GM12874 (cell line): ENCODE measurements around the gene NCOA6.

Experiments
- TF ChIP-seq, protein P1 (sequence below): IDR thresholded peaks from 2 replicates; pipeline ENCODE4 v1.5.1; 2011; ENCODE audit warnings: low read depth, mild to moderate bottlenecking, control low read depth, low read length, moderate library complexity; ENCODE audit not compliant: insufficient read depth

The NCOA6 gene

DNA sequence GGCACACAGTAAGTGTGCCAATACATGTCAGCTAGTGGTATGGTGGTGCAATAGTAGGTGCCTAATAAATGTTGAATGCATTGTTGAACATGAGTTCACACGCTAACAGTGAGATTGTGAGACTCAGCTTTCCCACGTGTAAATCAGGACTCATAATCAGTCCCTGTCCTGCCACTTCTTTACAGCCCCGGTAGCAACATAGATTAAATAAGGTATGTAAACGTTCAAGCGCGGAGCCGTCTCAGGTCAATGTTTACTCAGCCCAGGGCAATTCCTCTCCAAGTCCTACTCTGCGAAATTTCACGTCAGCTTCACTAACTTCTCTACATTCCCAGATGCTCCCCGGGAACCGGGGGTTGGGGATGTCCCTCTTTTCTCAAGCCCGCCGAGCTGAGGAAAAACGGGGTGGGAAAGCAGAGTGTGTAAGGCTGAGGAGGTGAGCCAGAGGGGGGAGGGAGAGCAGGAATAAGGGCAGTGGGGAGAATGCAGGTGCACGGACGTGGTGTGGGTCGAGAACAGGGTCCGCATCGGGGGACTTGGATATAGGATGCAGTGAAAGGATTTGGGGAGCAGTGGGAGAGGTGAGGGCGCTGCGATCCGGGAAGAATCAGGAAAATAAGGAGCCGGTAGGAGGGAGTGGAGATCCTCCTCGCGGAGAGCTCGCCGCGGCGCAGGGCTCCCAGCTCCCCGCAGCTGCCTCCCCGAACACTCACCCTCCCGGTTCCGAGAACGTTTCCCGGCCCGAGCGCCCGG lies 121.9 kb downstream of the NCOA6 start:
- TF ChIP-seq, protein P1, sequence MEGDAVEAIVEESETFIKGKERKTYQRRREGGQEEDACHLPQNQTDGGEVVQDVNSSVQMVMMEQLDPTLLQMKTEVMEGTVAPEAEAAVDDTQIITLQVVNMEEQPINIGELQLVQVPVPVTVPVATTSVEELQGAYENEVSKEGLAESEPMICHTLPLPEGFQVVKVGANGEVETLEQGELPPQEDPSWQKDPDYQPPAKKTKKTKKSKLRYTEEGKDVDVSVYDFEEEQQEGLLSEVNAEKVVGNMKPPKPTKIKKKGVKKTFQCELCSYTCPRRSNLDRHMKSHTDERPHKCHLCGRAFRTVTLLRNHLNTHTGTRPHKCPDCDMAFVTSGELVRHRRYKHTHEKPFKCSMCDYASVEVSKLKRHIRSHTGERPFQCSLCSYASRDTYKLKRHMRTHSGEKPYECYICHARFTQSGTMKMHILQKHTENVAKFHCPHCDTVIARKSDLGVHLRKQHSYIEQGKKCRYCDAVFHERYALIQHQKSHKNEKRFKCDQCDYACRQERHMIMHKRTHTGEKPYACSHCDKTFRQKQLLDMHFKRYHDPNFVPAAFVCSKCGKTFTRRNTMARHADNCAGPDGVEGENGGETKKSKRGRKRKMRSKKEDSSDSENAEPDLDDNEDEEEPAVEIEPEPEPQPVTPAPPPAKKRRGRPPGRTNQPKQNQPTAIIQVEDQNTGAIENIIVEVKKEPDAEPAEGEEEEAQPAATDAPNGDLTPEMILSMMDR, result no peak

DNA sequence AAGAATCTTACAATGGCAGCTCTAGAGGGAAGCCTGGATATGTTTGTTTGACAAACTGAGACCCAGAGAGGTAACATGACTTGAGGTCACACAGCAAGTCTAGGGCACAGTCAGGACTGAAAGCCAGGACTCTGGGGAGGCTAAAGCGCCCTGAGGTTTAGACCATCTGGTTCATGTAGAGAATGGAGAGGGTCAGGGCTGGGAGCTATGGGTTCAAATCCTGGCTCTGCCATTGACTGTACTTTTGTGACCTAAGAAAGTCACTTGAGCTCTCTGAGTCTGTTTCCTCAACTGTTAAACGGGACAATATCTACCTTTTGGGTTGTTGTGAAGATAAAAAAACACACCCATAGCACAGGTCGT lies 122.4 kb downstream of the NCOA6 start:
- TF ChIP-seq, protein P1, result no peak

DNA sequence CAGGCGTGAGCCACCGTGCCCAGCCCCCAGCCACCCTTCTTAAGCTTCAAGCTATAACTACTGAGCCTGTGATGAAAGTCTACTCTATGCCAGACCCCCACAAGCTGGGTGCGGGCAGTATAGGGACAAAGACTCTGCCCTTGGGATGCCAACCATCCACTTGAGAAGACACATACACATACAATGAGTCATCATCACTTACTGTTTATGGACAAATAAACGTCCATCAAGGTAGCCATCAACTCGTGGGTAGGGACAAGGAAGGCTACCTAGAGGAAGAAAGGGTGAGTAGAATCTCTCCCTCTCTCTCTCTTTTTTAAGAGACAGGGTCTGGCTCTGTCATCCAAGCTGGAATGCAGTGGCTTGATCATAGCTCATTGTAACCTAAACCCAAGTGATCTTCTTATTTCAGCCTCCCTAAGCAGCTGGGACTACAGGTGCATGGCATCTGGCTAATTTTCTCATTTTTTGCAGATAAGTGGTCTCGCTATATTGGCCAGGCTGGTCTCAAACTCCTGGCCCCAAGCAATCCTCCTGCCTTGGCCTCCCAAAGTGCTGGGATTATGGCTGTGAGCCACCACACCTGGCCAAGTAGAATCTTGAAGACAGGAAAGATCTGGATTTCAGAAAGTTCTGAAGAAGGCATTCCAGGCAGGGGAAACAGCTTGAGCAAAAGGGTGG lies 123.9 kb downstream of the NCOA6 start:
- TF ChIP-seq, protein P1, result no peak

DNA sequence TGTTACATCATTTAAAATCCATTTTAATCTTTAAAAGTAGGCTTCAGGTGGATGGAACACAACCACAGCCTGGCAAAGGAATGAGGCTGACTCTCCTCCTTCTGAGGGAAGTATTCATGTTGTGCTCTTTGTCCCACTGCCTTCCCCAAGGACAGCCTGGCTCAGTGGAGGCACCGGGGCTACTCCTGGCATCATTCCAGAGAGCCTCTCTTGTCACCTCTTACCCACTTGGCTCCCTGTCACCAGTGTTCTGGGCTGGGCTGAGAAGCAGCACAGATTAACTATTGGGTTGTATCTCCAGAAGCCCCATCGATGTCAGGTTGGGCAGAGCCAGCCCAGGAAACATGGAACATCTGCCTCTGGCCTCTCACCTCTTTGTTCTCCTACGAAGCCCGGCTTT lies 132.0 kb downstream of the NCOA6 start:
- TF ChIP-seq, protein P1, result no peak

DNA sequence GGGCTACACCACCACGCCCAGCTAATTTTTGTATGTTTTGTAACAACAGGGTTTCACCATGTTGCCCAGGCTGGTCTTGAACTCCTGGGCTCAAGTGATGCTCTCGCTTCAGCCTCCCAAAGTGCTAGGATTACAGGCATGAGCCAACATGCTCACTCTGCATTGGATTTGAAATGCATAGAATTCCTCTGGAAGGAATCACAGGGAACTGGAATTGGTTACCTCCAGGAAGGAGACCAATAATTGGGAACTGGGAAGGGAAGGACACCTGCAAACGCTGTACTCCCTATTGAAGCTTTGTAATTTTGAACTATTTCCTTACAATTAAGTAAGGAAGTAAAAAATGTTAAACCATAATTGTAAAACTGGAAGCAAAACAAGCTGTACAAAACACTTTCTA lies 133.6 kb downstream of the NCOA6 start:
- TF ChIP-seq, protein P1, result no peak

DNA sequence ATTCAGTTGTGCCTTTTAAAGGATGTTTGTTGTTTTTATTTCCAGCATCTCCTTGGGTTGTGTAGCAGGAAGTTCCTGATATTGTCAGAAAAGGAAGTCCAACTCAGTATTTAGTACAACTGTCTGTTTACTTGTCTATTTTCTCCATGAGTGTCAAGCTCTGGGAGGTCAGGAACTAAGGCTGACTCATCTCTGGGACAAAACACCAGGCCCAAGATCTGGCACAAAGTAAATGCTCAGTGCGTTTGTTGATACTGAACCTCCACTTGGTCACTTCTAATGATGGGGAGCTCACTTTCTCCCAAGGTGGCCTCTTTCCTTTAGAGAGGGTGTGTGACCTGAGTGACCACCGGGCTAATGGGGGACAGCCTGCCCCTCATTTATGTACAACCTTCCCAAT lies 136.0 kb downstream of the NCOA6 start:
- TF ChIP-seq, protein P1, result no peak

DNA sequence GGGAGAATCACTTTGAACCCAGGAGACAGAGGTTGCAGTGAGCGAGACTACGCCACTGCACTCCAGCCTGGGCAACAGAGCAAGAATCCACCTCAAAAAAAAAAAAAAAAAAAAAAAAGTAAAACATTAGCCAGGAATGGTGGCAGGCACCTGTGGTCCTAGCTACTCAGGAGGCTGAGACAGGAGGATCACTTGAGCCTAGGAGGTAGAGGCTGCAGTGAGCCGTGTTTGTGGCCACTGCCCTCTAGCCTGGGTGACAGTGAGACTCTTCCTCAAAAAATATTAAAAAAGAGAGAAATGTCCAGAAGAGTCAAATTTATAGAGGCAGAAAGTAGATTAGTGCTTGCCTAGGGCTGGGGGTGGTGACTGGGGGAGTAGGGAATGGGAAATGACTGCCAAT lies 141.8 kb downstream of the NCOA6 start:
- TF ChIP-seq, protein P1, result no peak
